Adipose tissue (tissue), 3 donors: ENCODE data around the gene VPS54. TPM values are rescaled to one million over a fixed set of nuclear protein-coding genes. Genes with fewer than 3 reads are reported as not detected.
"Not testable (repeated sequence)": the region's sequence is repeated elsewhere in the genome, so short reads cannot be mapped to it uniquely, and the experiment has no call there.

Experiments
- H3K27ac ChIP-seq: one replicate; pipeline ENCODE4 v1.5.1; 2013; ENCODE audit warnings: low read depth, low read length
- WGBS, 3 donors: extraction: QIAGEN DNeasy Blood & Tissue Kit; methylation state at CpG; one replicate each; pipeline ENCODE4 v1.1.7; 2013; 5-methylcytosine and 5-hydroxymethylcytosine counted together
- polyA plus RNA-seq, 3 donors: library from polyadenylated mRNA; stranded (reverse); fragments of 200-250 nt; gene quantifications; one replicate each; pipeline ENCODE4 v1.2.3, GENCODE V29; 2013
- donor health status: healthy with polysubstance abuse.
- donor health status: Bipolar disorder and iron deficiency.
- donor health status: healthy.

Gene VPS54
- polyA plus RNA-seq, 3 donors: 10.6 to 17.0 (median 12.3) TPM

DNA sequence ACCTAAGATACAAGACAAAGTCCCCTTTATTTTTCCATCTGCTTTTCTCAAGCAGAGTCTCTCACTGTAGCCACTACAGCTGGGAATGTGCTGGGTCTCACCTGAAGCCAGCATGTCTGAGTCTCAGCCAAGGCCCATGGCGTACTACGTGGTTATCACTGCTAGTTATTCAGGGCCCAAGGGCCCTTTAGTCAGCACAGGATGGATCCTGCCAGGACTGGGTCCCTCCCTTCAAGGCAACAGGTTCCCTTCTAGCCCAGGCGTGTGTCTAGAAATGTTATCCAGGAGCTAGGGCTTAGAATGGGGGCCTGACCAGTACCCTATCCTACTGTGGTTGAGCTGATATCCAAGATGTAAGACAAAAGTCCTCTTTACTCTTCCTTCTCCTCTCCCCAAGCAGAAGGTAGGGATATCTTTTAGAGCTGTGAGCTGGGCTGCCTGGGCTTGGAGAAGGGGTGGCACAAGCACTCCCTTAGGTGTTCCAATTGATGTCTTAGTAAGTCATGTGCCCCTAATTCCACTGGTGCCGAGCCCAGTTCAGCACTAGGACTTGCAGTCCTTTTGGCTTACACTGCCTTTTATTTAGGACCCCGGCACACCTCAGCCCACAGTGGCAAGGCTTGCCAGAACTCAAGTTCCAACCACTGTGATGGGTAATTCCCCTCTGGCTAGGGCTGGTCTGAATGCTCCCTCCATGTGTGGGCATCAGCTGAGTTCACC is 17.7 kb downstream of the VPS54 start:
- WGBS, 3 donors: 95 to 100% (median 95%) methylated on average over 5 of the region's 5 CpGs

DNA sequence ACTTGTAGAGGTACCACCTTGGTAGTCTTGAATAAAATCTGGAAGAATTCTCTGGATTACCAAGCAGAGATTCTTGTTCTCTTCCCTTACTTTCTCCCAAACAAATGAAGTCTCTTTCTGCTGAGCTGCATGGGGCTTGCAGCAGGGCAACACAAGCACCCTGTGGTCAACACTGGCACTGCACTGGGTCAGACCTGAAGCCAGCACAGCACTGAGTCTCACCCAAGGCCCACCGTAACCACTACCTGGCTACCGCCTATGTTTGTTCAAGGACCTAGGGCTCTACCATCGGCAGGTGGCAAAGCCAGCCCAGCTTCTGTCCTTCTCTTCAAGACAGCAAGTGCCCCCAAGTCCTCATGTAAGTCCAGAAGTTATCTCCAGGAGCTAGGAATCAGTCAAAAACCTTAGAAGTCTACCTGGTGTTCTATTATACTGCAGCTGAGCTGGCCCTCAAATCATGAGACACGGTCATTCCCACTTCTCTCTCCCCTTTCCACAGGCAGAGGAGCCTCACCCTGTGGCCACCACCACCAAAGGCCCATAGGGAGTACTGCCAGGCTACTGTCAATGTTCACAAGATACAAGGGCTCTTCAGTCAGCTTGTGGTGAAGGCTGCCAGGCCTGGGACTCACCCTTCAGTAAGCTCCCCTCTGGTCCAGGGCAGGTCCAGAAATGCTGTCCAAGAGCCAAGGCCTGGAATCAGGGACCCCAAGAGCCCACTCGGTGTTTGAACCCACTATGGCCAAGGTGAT is 18.4 kb downstream of the VPS54 start:
- no peak overlapping the region for H3K27ac ChIP-seq

More for the DNA sequence above, 17.7 kb downstream of the VPS54 start:
- no peak overlapping the region for H3K27ac ChIP-seq

GRCh38 chr2:63999049-63999448 is 20.2 kb downstream of the VPS54 start:
- WGBS, 3 donors: 63 to 98% (median 97%) methylated on average over 2 of the region's 2 CpGs
- no peak overlapping the region for H3K27ac ChIP-seq

More for the DNA sequence above, 18.4 kb downstream of the VPS54 start:
- WGBS, 3 donors: 94 to 100% (median 96%) methylated on average over 5 of the region's 5 CpGs

DNA sequence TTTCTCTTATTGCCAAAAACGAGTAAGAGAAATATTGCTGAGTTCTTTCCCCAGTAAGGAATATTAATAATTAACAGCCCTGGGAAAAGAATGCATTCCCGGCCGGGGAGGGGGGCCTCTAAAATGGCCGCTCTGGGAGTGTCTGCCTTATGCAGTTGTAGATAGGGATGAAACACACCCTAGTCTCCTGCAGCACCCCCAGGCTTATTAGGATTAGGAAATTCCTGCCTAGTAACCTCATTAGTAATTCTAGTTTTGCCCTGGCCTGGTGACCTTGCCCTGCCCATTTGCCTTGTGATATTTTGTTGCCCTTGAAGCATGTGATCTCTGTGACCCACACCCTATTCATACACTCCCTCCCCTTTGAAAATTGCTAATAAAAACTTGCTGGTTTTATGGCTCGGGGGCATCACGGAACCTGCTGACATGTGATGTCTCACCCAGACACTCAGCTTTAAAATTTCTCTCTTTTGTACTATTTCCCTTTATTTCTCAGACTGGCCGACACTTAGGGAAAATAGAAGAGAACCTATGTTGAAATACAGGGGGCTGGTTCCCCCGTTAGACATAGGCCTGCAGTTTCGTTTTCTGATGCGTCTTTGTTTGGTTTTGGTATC is 22.5 kb downstream of the VPS54 start:
- H3K27ac ChIP-seq: not testable (repeated sequence)
- 87 to 96% (median 96%) methylated on average over 10 of the region's 10 CpGs for WGBS, 3 donors

- 95 to 97% (median 97%) methylated on average over 9 of the region's 9 CpGs for WGBS, 3 donors
- not testable (repeated sequence) for H3K27ac ChIP-seq
These were observed 24.7 kb downstream of the VPS54 start for GRCh38 chr2:63994329-63995070.

DNA sequence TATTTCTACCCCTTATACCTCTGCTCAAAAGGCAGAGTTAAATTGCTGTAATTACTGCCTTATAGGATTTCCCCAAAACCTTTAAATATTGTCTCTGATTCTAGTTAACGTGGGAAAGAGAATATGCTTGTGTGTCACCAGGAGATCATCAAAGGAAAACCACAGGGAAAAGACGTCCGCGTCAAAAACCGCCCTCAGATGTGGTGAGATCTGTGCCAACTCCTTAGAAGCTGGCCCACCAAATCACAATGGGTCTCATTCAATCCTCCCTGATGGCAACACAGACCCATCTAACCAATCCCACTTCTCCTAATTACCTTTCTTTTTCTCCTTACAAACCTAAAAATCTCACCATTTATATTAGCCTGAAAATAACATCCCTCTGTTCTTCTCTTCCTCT is 25.4 kb downstream of the VPS54 start:
- H3K27ac ChIP-seq: no peak overlapping the region
- WGBS, 3 donors: 77 to 94% (median 92%) methylated on average over 5 of the region's 5 CpGs

DNA sequence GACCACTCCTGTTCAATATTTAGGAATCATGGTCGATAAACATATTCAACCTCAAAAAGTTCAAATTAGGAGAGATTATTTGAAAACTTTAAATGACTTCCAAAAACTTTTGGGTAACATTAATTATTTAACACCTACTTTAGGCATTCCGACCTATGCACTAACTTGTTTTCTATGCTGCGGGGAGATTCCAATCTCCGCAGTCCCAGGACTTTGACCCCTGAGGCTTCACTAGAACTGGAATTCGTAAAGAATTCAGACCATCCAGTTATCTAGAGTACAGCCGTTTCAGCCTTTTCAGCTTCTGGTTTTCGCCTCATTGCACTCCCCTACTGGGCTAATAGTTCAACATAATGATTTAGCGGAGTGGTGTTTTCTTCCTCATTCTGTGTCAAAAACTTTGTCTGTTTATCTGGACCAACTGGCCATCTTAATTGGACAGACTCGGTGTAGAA is 26.1 kb downstream of the VPS54 start:
- H3K27ac ChIP-seq: not testable (repeated sequence)
- WGBS, 3 donors: 89 to 92% (median 89%) methylated on average over 9 of the region's 9 CpGs

- no peak overlapping the region for H3K27ac ChIP-seq
- WGBS, 3 donors: 80 to 84% (median 84%) methylated on average over 13 of the region's 13 CpGs
These were observed 27.1 kb downstream of the VPS54 start for GRCh38 chr2:63992061-63992685.

GRCh38 chr2:63991173-63991999 is 27.8 kb downstream of the VPS54 start:
- WGBS, 3 donors: 54 to 99% (median 94%) methylated on average over 12 of the region's 12 CpGs
- H3K27ac ChIP-seq: not testable (repeated sequence)

- H3K27ac ChIP-seq: no peak overlapping the region
- 94 to 98% (median 95%) methylated on average over 12 of the region's 12 CpGs for WGBS, 3 donors
These were observed 29.2 kb downstream of the VPS54 start for GRCh38 chr2:63990072-63990471.

GRCh38 chr2:63988842-63989436 is 30.3 kb downstream of the VPS54 start:
- not testable (repeated sequence) for H3K27ac ChIP-seq
- 88 to 96% (median 95%) methylated on average over 12 of the region's 12 CpGs for WGBS, 3 donors

GRCh38 chr2:63984606-63985359 is 34.4 kb downstream of the VPS54 start:
- 59 to 90% (median 87%) methylated on average over 6 of the region's 6 CpGs for WGBS, 3 donors

GRCh38 chr2:63983986-63984605 is 35.1 kb downstream of the VPS54 start:
- whole genome bisulfite sequencing, 3 donors: 60 to 68% (median 63%) methylated on average over 2 of the region's 2 CpGs

More at GRCh38 chr2:63984606-63985359, 34.4 kb downstream of the VPS54 start:
- no peak overlapping the region for H3K27ac ChIP-seq

DNA sequence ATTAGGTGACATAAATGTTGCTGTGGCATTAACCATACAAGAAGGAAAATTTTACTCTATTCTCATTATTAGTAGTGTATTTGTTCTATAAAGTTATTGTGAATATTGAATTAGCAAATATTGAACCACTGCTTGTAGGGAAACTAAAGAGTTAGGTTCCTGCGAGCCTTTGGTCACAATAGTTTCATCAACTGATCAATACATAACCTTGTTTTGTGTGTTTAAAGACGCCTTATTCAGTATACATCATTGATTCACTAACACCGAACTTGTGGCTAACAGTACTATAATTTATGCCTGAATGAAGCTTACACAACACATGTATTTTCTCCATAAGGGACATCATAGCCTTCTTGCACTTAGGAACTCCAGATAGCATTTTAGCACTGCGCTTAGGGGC is 36.9 kb downstream of the VPS54 start:
- H3K27ac ChIP-seq: no peak overlapping the region
- 63 to 96% (median 95%) methylated on average over 4 of the region's 4 CpGs for WGBS, 3 donors

More at GRCh38 chr2:63983986-63984605, 35.1 kb downstream of the VPS54 start:
- H3K27ac ChIP-seq: no peak overlapping the region

DNA sequence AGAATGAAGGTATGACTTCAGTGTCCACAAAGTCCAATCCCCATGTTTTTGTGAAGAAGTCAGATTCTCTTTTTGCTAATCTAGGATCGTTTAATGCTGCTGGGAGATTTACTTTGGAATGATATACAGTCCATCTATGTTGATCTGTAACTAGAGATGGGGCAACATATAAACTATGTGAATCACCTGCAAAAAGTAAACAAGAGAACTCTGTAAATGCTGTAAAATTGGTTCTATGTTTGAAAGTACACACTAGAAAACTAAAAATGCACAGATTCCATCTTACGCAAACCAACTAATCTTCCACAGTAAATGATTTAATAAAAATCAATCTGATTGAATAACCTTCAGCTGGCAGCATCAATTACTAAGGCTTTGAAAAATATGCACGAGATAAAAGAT is 37.5 kb downstream of the VPS54 start:
- WGBS, 3 donors: 47 to 90% (median 85%) methylated on average over 3 of the region's 3 CpGs

DNA sequence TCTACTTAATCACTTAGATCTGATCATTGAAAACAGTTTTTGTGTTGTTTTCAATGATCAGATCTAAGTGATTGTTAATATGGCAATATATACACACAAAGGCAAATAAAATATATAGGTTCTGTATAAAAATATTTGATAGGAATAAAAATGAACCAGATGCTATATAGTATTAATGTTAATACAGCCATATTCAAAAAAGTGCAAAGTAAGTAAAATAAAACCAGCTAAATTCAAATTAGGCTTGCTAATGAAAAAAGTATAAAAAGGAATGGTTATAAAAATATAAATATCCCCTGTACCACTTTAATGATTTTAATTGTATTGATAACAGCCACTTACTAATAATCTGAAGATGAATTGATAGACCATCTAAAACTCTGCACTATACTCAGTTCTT is 38.4 kb downstream of the VPS54 start:
- no peak overlapping the region for H3K27ac ChIP-seq

More for the DNA sequence above, 37.5 kb downstream of the VPS54 start:
- no peak overlapping the region for H3K27ac ChIP-seq
